A673 (cell line): ENCODE results near the gene NOD1.

ENCODE experiments used
- EZH2 ChIP-seq: fragments of 200-600 bp; sonication (generic); IDR thresholded peaks from 2 replicates; pipeline ENCODE4 v1.6.1; 2017; ENCODE audit warnings: borderline replicate concordance, low read depth, mild to moderate bottlenecking, mixed read lengths, antibody characterized with exemption, low read length; ENCODE audit not compliant: poor library complexity, severe bottlenecking
- TF ChIP-seq, protein P1 (sequence below): fragments of 300-800, 200-600 bp; sonication (generic); conservative IDR thresholded peaks from 2 replicates; pipeline ENCODE4 v1.5.1; 2017; ENCODE audit warnings: low read depth, mild to moderate bottlenecking, antibody characterized with exemption, low read length, moderate library complexity, mixed read lengths

DNA sequence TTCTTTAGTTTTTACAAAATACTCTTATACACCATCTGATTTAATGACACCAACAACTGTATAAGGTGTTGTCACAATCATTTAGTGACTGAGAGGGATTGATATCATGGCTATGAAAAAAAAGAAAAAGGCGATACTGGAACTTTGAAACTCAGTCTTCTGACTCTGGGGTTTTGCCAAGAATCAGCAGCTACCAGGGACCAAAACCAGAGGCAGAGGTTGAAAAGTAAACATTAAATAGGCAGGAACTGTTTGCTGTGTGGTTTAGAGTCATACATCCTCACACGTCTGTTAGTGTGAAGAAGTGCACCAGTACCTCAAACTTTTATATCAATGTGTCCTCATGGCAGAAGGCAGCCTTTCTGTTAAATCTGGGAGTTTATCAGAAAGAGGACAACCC is 46.0 kb upstream of the NOD1 start:
- TF ChIP-seq, protein P1, sequence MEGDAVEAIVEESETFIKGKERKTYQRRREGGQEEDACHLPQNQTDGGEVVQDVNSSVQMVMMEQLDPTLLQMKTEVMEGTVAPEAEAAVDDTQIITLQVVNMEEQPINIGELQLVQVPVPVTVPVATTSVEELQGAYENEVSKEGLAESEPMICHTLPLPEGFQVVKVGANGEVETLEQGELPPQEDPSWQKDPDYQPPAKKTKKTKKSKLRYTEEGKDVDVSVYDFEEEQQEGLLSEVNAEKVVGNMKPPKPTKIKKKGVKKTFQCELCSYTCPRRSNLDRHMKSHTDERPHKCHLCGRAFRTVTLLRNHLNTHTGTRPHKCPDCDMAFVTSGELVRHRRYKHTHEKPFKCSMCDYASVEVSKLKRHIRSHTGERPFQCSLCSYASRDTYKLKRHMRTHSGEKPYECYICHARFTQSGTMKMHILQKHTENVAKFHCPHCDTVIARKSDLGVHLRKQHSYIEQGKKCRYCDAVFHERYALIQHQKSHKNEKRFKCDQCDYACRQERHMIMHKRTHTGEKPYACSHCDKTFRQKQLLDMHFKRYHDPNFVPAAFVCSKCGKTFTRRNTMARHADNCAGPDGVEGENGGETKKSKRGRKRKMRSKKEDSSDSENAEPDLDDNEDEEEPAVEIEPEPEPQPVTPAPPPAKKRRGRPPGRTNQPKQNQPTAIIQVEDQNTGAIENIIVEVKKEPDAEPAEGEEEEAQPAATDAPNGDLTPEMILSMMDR = no peak
- TF ChIP-seq EZH2 = no peak
